Ovary (tissue), 3 donors: ENCODE data around the gene TNFRSF21.

Source experiments
- CTCF ChIP-seq, 3 donors: fragments of 450-650 bp in 2 of 3; fragments of 200-600 bp in 1 of 3; IDR thresholded peaks; one replicate each; pipeline versions ENCODE4 v1.5.1 to v1.8.0; 2016 to 2022; ENCODE audit warnings: antibody characterized with exemption in 3 of 3, mild to moderate bottlenecking in 1 of 3
- POLR2A ChIP-seq: fragments of 450-650 bp; IDR thresholded peaks from one replicate; pipeline ENCODE4 v1.6.1; 2017; ENCODE audit warnings: antibody characterized with exemption, mild to moderate bottlenecking, moderate library complexity
- donor health status: DM: no; HTN: no; CAD: no.

- TF ChIP-seq POLR2A (no peak), CTCF (IDR thresholded peaks at IDR 0.05) (no peak)
Observed at GRCh38 chr6:47277702-47278101, 32.0 kb downstream of the TNFRSF21 start.
